ENCODE results near the gene PRKAG2.

The PRKAG2 gene

GRCh38 chr7:151806204-151806603 is 70.7 kb downstream of the PRKAG2 start:
- Histone ChIP-seq H4K20me1 (ENCODE audit: insufficient read depth, low read length, poor library complexity, severe bottlenecking) (no peaks in the 10 kb centered on the region), H3K9me2 (replicated peaks; ENCODE audit: low read depth, low read length) (no peaks in the 10 kb centered on the region), H3K4me3 (ENCODE audit: low read length, poor library complexity, severe bottlenecking) (no peak overlapping the region), H3K27me3 (ENCODE audit: insufficient read depth, low read length, poor library complexity, severe bottlenecking) (no peaks in the 10 kb centered on the region), H3K36me3 (ENCODE audit: insufficient read depth, low read length) (no peaks in the 10 kb centered on the region), H3K79me2 (ENCODE audit: insufficient read depth, low read length) (no peaks in the 10 kb centered on the region), H3K9me3 (ENCODE audit: insufficient read depth, low read depth, low read length) (no peaks in the 10 kb centered on the region), H2AFZ (ENCODE audit: low read length) (no peak overlapping the region), H3K9ac (ENCODE audit: low read depth, low read length, poor library complexity, severe bottlenecking) (no peak overlapping the region), H3K4me1 (ENCODE audit: insufficient read depth, low read length, poor library complexity, severe bottlenecking) (no peaks in the 10 kb centered on the region), H3K4me2 (ENCODE audit: low read depth, low read length, poor library complexity, severe bottlenecking) (no peak overlapping the region), H3F3A (ENCODE audit: low read depth) (no peaks in the 10 kb centered on the region)
- no peak for TF ChIP-seq EZH2phosphoT487 (IDR thresholded peaks at IDR 0.05; ENCODE audit: borderline replicate concordance)
- TF ChIP-seq, protein P1, sequence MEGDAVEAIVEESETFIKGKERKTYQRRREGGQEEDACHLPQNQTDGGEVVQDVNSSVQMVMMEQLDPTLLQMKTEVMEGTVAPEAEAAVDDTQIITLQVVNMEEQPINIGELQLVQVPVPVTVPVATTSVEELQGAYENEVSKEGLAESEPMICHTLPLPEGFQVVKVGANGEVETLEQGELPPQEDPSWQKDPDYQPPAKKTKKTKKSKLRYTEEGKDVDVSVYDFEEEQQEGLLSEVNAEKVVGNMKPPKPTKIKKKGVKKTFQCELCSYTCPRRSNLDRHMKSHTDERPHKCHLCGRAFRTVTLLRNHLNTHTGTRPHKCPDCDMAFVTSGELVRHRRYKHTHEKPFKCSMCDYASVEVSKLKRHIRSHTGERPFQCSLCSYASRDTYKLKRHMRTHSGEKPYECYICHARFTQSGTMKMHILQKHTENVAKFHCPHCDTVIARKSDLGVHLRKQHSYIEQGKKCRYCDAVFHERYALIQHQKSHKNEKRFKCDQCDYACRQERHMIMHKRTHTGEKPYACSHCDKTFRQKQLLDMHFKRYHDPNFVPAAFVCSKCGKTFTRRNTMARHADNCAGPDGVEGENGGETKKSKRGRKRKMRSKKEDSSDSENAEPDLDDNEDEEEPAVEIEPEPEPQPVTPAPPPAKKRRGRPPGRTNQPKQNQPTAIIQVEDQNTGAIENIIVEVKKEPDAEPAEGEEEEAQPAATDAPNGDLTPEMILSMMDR (conservative IDR thresholded peaks at IDR 0.05; ENCODE audit: low read length), result no peak

GRCh38 chr7:151805191-151805590 is 71.7 kb downstream of the PRKAG2 start:
- no peaks in the 10 kb centered on the region for H3K9me2 ChIP-seq (replicated peaks; ENCODE audit: low read depth, low read length)
- no peak overlapping the region for H3K4me3 ChIP-seq (ENCODE audit: low read length, poor library complexity, severe bottlenecking)
- no peaks in the 10 kb centered on the region for H3K27me3 ChIP-seq (ENCODE audit: insufficient read depth, low read length, poor library complexity, severe bottlenecking)
- H3K9me3 ChIP-seq (ENCODE audit: insufficient read depth, low read depth, low read length), result no peaks in the 10 kb centered on the region
- no peaks in the 10 kb centered on the region for H3F3A ChIP-seq (ENCODE audit: low read depth)
- no peak for TF ChIP-seq EZH2phosphoT487 (IDR thresholded peaks at IDR 0.05; ENCODE audit: borderline replicate concordance)
- H3K4me2 ChIP-seq (ENCODE audit: low read depth, low read length, poor library complexity, severe bottlenecking), result no peak overlapping the region
- H3K79me2 ChIP-seq (ENCODE audit: insufficient read depth, low read length), result no peaks in the 10 kb centered on the region
- H3K9ac ChIP-seq (ENCODE audit: low read depth, low read length, poor library complexity, severe bottlenecking), result no peak overlapping the region
- H4K20me1 ChIP-seq (ENCODE audit: insufficient read depth, low read length, poor library complexity, severe bottlenecking), result no peaks in the 10 kb centered on the region
- no peaks in the 10 kb centered on the region for H3K4me1 ChIP-seq (ENCODE audit: insufficient read depth, low read length, poor library complexity, severe bottlenecking)
- no peaks in the 10 kb centered on the region for H3K36me3 ChIP-seq (ENCODE audit: insufficient read depth, low read length)
- no peak overlapping the region for H2AFZ ChIP-seq (ENCODE audit: low read length)

DNA sequence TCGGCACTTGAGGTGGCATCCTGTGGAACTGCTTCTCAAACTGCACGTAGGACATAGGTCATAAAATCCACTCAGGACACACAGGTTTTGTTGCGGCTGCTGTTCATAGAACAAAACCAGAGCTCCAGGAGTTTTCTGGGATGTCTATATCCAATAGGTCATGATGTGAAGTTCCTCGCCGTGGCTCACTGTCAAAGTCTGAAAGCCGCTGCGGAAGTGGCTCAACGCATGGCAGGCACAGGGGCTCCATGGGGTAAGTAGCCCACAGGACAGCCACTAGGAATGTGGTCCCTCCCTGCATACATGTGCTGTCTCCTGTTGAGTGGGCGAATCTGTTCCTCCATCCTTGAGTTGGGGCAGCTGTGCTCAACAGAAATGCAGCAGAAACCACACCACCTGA is 72.2 kb downstream of the PRKAG2 start:
- Histone ChIP-seq H3K27me3 (ENCODE audit: insufficient read depth, low read length, poor library complexity, severe bottlenecking) (no peaks in the 10 kb centered on the region), H3K79me2 (ENCODE audit: insufficient read depth, low read length) (no peaks in the 10 kb centered on the region), H3K36me3 (ENCODE audit: insufficient read depth, low read length) (no peaks in the 10 kb centered on the region), H3F3A (ENCODE audit: low read depth) (no peaks in the 10 kb centered on the region), H3K9me2 (replicated peaks; ENCODE audit: low read depth, low read length) (no peaks in the 10 kb centered on the region), H3K4me3 (ENCODE audit: low read length, poor library complexity, severe bottlenecking) (no peak overlapping the region), H3K9me3 (ENCODE audit: insufficient read depth, low read depth, low read length) (no peaks in the 10 kb centered on the region), H3K4me1 (ENCODE audit: insufficient read depth, low read length, poor library complexity, severe bottlenecking) (no peaks in the 10 kb centered on the region), H3K4me2 (ENCODE audit: low read depth, low read length, poor library complexity, severe bottlenecking) (no peak overlapping the region), H2AFZ (ENCODE audit: low read length) (no peak overlapping the region), H4K20me1 (ENCODE audit: insufficient read depth, low read length, poor library complexity, severe bottlenecking) (no peaks in the 10 kb centered on the region), H3K9ac (ENCODE audit: low read depth, low read length, poor library complexity, severe bottlenecking) (no peak overlapping the region)
- TF ChIP-seq, protein P1 (conservative IDR thresholded peaks at IDR 0.05; ENCODE audit: low read length), result no peak
- TF ChIP-seq EZH2phosphoT487 (IDR thresholded peaks at IDR 0.05; ENCODE audit: borderline replicate concordance), result no peak

DNA sequence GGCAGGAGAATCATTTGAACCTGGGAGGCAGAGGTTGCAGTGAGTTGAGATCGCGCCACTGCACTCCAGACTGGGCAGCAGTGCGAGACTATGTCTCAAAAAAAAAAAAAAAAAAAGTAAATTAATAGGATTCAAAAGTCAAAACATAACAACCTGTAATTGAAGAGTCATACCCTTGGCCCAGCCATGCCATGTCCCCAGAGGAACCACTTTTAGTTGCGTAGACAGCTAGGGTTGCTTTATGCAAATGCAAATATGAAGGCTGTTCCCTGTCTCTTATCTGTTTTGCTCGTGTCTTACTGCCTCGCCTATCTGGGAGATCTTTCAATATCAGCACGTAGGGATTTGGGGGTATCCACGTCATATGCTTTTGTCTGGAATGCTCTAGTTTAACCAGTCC is 73.1 kb downstream of the PRKAG2 start:
- Histone ChIP-seq H3K27me3 (ENCODE audit: insufficient read depth, low read length, poor library complexity, severe bottlenecking) (no peaks in the 10 kb centered on the region), H3K79me2 (ENCODE audit: insufficient read depth, low read length) (no peaks in the 10 kb centered on the region), H3K4me1 (ENCODE audit: insufficient read depth, low read length, poor library complexity, severe bottlenecking) (no peaks in the 10 kb centered on the region), H3K4me3 (ENCODE audit: low read length, poor library complexity, severe bottlenecking) (no peak overlapping the region), H4K20me1 (ENCODE audit: insufficient read depth, low read length, poor library complexity, severe bottlenecking) (no peaks in the 10 kb centered on the region), H2AFZ (ENCODE audit: low read length) (no peak overlapping the region), H3K36me3 (ENCODE audit: insufficient read depth, low read length) (no peaks in the 10 kb centered on the region), H3K4me2 (ENCODE audit: low read depth, low read length, poor library complexity, severe bottlenecking) (no peak overlapping the region), H3F3A (ENCODE audit: low read depth) (no peaks in the 10 kb centered on the region), H3K9me2 (replicated peaks; ENCODE audit: low read depth, low read length) (no peaks in the 10 kb centered on the region), H3K9me3 (ENCODE audit: insufficient read depth, low read depth, low read length) (no peaks in the 10 kb centered on the region), H3K9ac (ENCODE audit: low read depth, low read length, poor library complexity, severe bottlenecking) (no peak overlapping the region)
- TF ChIP-seq, protein P1 (conservative IDR thresholded peaks at IDR 0.05; ENCODE audit: low read length), result no peak
- TF ChIP-seq EZH2phosphoT487 (IDR thresholded peaks at IDR 0.05; ENCODE audit: borderline replicate concordance), result no peak
